Psoas muscle (tissue), 8 donors: ENCODE results near the gene ADGRG1. TPM values are rescaled to one million over a fixed set of nuclear protein-coding genes. Genes with fewer than 3 reads are reported as not detected.

Experiments used
- ATAC-seq, 4 donors: fragments of 200-7000 bp; cut with Tn5 transposase; one replicate each; pipeline ENCODE4 v1.9.1; 2020; ENCODE audit warnings: moderate library complexity in 3 of 4, mild to moderate bottlenecking in 2 of 4
- DNase-seq, 2 donors: peaks; one replicate each; pipeline ENCODE4 v3.0.0-alpha.2; 2020
- H3K27ac ChIP-seq: fragments of 200-600 bp; one replicate; pipeline ENCODE4 v1.8.0; 2022
- H3K27me3 ChIP-seq, 3 donors: fragments of 200-600 bp in 1 of 3; one replicate each; pipeline versions ENCODE4 v1.6.1 to v1.8.0; 2013 to 2022; ENCODE audit warnings: low read length in 2 of 3, mild to moderate bottlenecking in 2 of 3, moderate library complexity in 1 of 3; ENCODE audit not compliant: insufficient read depth in 3 of 3
- H3K36me3 ChIP-seq, 2 donors: fragments of 200-600 bp in 1 of 2; one replicate each; pipeline versions ENCODE4 v1.6.1 to v1.8.0; 2013 to 2022; ENCODE audit warnings: low read depth in 1 of 2, mild to moderate bottlenecking in 1 of 2, moderate library complexity in 1 of 2; ENCODE audit not compliant: insufficient read depth in 1 of 2
- H3K4me1 ChIP-seq: fragments of 200-600 bp; one replicate; pipeline ENCODE4 v1.8.0; 2022
- H3K4me3 ChIP-seq: fragments of 200-600 bp; one replicate; pipeline ENCODE4 v1.8.0; 2022; ENCODE audit warnings: mild to moderate bottlenecking
- H3K9me3 ChIP-seq: fragments of 200-600 bp; one replicate; pipeline ENCODE4 v1.8.0; 2022
- CTCF ChIP-seq: fragments of 200-600 bp; IDR thresholded peaks from one replicate; pipeline ENCODE4 v1.8.0; 2022; ENCODE audit warnings: antibody characterized with exemption
- WGBS, 3 donors: extraction: QIAGEN DNeasy Blood & Tissue Kit; methylation state at CpG; one replicate each; pipeline versions ENCODE4 v1.1.6 to v1.1.7; 2013; 5-methylcytosine and 5-hydroxymethylcytosine counted together
- intact Hi-C, 2 donors: fragments of 100-400 bp; cut with DNase I; formaldehyde crosslinking; loops; one replicate each; pipeline versions ENCODE4 v1.11.0 to v1.14.2; 2022
- polyA plus RNA-seq, 3 donors: library from polyadenylated mRNA; stranded (reverse); fragments of 200-250 nt; gene quantifications; one replicate each; pipeline ENCODE4 v1.2.3, GENCODE V29; 2013
- total RNA-seq, 4 donors: library from RNA; stranded (reverse); fragmentation: NEBNext Ultra II Directional in 2 of 4; extraction: Animal tissue kit (Norgen Biotek cat#: 25700) in 2 of 4; gene quantifications; one replicate each; pipeline versions ENCODE4 v1.2.1 to v1.2.4, GENCODE V29; 2021 to 2023
- donor health status: healthy with polysubstance abuse.
- donor health status: DM: no; HTN: no; CAD: no; lungs with moderate emphysema.
- donor health status: Bipolar disorder and iron deficiency.
- donor health status: healthy.
- donor health status: DM: yes; HTN: yes; CAD: no.
- donor health status: DM: no; HTN: no; CAD: no.
- donor health status: DM: no; HTN: no; CAD: no.
- donor health status: DM: yes; HTN: yes; CAD: no.

Gene ADGRG1
- total and polyA plus RNA-seq, 7 donors, result 5.3 to 19.4 (median 14.2) TPM

GRCh38 chr16:57633383-57634064, 5.1 kb downstream of the ADGRG1 start:
- Histone ChIP-seq H3K27ac (peak overlapping the region; percentile 23), H3K36me3 (no peaks in the 10 kb centered on the region), H3K9me3 (no peaks in the 10 kb centered on the region), H3K4me3 (no peak overlapping the region), H3K4me1 (no peaks in the 10 kb centered on the region), H3K27me3 (peaks cover 0 to 11% (median 3%) of the 10 kb centered on the region in 3 donors)
- no peak for TF ChIP-seq CTCF
- DNase-seq (no peak), ATAC-seq (no peak)
- intact Hi-C loops, result no loop called here
- WGBS, 3 donors, result 88 to 93% (median 88%) methylated on average over 11 of the region's 11 CpGs

GRCh38 chr16:57634171-57634570, 5.7 kb downstream of the ADGRG1 start:
- no peak overlapping the region for H3K4me3 ChIP-seq
- DNase-seq (no peak), ATAC-seq (no peak)
- H3K27ac ChIP-seq, result peak overlapping the region; percentile 23
- WGBS, 3 donors, result 57 to 75% (median 67%) methylated on average over 2 to 4 of the region's 4 CpGs
- intact Hi-C loops, result no loop called here
- TF ChIP-seq CTCF, result no peak
- no peaks in the 10 kb centered on the region for H3K9me3 ChIP-seq
- H3K27me3 ChIP-seq, result peaks cover 0 to 12% (median 3%) of the 10 kb centered on the region in 3 donors
- H3K36me3 ChIP-seq, result no peaks in the 10 kb centered on the region
- H3K4me1 ChIP-seq, result no peaks in the 10 kb centered on the region

DNA sequence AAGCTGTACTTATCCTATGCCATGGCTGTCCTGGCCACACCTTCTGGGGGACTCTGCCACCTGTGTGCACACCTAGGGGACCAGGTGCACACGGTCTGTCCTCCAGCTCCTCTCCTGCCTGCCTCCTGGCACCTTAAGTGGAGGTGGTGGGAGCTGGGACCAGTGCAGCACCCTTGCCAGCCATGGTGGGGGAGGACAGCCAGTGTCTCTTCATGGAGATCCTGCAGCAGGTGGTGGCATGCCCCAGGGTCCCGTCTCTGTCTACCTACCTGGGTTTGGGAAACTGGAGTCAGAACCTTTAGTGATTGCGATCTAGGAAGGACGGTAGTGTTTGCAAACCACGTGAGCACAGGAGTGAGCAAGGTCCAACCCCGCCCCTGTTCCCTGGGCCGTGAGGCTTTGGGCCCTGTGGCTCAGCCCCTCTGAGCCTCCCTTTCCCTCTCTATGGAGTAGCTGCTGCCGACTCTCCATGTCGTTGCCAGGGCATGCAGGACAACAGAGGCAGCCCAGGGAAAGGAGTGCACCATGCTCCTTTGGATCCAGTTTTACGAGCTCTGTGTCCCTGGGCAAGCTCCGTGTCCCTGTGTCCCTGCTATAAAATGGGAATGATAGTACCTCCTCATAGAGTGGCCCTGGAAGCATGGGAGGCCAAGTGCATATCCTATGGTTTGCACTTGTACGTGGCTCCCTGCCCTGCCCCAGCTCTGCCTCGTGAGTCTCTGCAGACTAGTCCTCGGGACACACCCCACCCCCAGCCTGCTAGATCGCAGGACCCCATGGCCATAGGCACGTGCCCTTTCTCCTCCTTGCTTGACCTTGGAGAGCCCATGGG, 7.1 kb downstream of the ADGRG1 start:
- Histone ChIP-seq H3K9me3 (no peaks in the 10 kb centered on the region), H3K27me3 (peaks cover 0 to 7% (median 0%) of the 10 kb centered on the region in 3 donors), H3K4me1 (no peaks in the 10 kb centered on the region), H3K36me3 (no peaks in the 10 kb centered on the region), H3K27ac (no peak overlapping the region), H3K4me3 (no peak overlapping the region)
- intact Hi-C loops, result no loop called here
- DNase-seq, result no peak
- TF ChIP-seq CTCF, result no peak
- no peak for ATAC-seq
- WGBS, 3 donors, result 66 to 78% (median 74%) methylated on average over 16 of the region's 16 CpGs

DNA sequence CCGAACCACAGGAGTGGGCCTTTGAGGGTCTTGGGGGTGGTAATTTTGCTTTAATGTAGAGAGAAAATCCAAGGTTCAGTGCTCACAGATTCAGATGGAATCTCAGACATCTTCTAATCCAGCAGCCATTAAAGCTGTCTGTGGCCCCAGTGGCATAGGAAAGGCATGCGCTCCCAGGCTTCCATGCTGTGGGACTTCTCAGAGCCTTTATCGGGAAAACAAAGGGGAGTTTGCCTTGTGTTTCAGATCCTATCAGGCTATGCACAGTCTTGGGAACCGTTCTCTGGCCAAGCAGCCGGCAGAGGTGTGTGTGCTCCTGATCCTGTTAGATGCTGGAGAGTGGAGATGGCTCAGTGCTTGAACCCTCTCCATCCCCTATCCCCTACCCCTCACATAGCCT, 7.8 kb downstream of the ADGRG1 start:
- intact Hi-C loops, result no loop called here
- no peak for ATAC-seq
- 83 to 85% (median 83%) methylated on average over 5 of the region's 5 CpGs for WGBS, 3 donors

More for the DNA sequence above, 7.8 kb downstream of the ADGRG1 start:
- Histone ChIP-seq H3K4me3 (no peak overlapping the region), H3K27me3 (peaks cover 0 to 7% (median 0%) of the 10 kb centered on the region in 3 donors), H3K27ac (peak overlapping the region; percentile 63), H3K4me1 (no peaks in the 10 kb centered on the region), H3K36me3 (no peaks in the 10 kb centered on the region), H3K9me3 (no peaks in the 10 kb centered on the region)
- no peak for DNase-seq
- TF ChIP-seq CTCF, result no peak
